ENCODE results near the gene MYO15B. TPM values are rescaled to one million over a fixed set of nuclear protein-coding genes. Genes with fewer than 3 reads are reported as not detected.

MYO15B gene
- total RNA-seq, 1 donor, result 1.4 TPM

DNA sequence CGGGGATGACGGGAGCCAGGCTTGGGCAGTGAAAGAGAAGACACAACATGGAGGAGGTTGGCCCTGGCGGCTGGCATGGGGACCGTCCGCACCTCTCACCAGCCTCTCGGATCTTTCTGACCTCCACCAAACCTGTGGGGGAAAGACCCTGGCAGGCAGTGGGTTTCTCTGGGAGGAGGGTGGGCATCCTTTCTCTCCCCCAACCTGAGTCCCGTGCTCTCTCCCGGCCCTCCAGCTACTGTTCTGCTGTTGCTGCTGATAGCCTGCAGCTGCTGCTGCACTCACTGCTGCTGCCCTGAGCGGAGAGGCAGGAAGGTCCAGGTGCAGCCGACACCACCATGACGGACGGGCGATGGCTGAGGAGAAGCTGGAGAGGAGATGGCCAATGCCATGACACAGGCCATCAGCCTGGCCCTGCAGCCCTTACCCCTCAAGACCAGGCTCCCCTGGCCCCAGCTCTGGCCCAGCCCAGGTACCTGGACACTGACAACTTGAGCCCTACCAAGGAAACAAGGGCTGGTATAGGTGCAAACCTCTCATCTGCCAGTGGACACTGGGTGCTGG lies 53.0 kb downstream of the MYO15B start:
- H3K4me3 ChIP-seq (ENCODE audit: low read depth, low read length), result no peak overlapping the region
- DNase-seq (ENCODE audit: low read depth), result no peak
- TF ChIP-seq, protein P1, sequence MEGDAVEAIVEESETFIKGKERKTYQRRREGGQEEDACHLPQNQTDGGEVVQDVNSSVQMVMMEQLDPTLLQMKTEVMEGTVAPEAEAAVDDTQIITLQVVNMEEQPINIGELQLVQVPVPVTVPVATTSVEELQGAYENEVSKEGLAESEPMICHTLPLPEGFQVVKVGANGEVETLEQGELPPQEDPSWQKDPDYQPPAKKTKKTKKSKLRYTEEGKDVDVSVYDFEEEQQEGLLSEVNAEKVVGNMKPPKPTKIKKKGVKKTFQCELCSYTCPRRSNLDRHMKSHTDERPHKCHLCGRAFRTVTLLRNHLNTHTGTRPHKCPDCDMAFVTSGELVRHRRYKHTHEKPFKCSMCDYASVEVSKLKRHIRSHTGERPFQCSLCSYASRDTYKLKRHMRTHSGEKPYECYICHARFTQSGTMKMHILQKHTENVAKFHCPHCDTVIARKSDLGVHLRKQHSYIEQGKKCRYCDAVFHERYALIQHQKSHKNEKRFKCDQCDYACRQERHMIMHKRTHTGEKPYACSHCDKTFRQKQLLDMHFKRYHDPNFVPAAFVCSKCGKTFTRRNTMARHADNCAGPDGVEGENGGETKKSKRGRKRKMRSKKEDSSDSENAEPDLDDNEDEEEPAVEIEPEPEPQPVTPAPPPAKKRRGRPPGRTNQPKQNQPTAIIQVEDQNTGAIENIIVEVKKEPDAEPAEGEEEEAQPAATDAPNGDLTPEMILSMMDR (IDR thresholded peaks at IDR 0.05; ENCODE audit: insufficient read depth, low read length), result no peak

DNA sequence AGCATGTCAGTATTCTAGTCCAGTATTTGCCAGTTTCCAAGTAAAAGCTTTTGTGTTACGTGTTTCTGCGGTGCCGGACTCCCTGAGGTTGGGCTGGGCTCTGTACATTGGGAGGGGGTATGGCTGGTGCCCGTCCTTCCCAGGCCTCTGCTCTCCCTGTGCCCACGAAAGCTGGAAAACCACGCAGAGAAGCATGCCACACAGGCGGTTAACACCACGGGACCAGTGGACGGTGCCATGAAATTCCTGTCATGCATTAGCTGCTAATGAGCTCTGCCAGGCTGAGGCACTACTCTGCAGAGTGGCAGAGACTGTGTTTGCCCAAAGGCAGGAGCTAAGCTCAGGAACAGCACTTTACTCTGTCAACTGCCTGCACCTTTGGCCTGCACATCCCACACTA lies 53.7 kb downstream of the MYO15B start:
- DNase-seq (ENCODE audit: low read depth), result no peak
- TF ChIP-seq, protein P1 (IDR thresholded peaks at IDR 0.05; ENCODE audit: insufficient read depth, low read length), result no peak
- H3K4me3 ChIP-seq (ENCODE audit: low read depth, low read length), result no peak overlapping the region

DNA sequence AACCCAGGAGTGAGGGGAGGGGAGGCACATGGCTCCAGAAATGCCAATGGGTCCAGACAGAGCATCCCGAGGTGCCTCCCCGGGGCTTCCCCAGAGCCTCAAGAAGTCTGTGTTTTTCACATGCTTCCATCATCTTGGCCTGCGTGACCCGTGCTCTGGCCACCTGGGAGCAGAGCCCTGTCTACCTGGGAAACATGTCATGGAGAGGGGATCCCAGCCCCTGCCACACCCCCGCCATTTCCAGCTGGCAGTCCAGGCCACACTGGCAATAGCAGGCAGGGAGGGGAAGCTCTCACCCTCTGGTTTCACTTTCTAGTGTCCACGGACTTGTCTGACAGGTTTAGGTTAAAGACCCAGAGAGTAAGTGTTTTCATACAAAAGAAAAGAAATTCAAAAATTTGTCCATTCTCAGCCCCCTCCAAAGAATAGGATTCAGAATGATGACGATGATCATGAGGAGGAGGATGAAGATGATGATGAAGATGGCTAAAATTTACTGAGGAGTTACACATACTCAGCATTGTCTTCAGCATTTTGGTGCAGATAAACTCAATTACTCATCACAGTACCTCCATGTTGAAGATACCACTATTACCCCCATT lies 54.7 kb downstream of the MYO15B start:
- no peak overlapping the region for H3K4me3 ChIP-seq (ENCODE audit: low read depth, low read length)
- no peak for DNase-seq (ENCODE audit: low read depth)
- TF ChIP-seq, protein P1 (IDR thresholded peaks at IDR 0.05; ENCODE audit: insufficient read depth, low read length), result no peak

DNA sequence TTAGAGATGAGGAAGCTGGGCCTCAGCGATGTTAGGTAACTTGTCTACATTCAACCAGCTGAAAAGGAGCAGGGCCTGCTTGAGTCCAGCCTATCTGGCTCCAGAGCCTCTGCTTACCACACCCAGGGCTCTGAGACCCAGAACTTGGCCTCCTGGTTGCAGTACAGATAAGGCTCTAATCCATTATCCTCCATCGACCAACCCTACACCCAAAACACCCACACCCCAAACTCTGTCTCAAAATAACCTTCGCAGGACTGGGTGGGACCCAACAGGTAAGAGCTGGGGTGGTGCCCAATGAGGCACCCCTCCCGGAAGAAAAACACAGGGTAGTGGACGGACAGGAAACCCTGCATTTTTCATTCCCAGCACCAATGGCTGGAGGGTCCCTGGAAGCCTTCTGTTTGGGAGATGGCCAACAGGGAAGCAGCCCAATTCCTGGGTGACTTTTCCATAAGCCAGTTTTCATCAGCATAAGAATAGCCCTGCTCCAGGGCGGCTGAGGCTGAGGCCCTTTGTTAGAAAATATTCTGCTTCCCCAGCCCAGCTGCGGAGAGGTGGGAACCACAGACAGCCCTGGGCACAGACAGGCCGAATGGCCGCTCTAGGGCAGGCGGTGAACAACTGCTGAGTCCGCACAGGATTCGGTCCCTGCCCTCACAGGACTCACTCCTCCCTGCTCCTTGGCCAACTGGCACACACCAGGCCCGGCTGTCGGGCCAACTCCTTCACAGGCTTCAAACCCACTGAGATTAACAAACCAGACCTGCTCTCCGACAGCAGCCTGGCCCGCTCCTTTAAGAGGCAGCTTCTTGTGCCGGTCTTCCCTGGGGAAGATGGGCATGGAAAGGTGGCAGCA lies 55.4 kb downstream of the MYO15B start:
- TF ChIP-seq, protein P1 (IDR thresholded peaks at IDR 0.05; ENCODE audit: insufficient read depth, low read length), result no peak
- H3K4me3 ChIP-seq (ENCODE audit: low read depth, low read length), result no peak overlapping the region
- DNase-seq (ENCODE audit: low read depth), result no peak

DNA sequence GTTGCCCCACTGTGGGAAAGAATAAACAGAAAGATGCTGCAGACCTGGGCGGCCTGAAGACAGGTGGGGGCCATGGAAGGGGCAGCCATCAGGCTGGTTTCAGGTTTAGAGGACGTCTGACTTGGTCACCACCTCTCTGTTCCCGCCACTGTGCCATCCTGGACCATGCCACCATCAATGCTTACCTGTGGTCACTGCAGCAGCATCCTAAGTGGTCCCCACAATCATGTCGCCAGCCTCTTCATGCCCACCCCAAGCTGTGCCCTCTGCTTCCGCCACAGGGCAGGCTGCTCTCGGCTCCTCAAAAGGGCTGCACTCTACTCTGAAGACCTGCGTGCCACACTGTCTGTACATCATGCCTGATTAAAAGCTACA lies 56.0 kb downstream of the MYO15B start:
- no peak for DNase-seq (ENCODE audit: low read depth)
- TF ChIP-seq, protein P1 (IDR thresholded peaks at IDR 0.05; ENCODE audit: insufficient read depth, low read length), result no peak
- H3K4me3 ChIP-seq (ENCODE audit: low read depth, low read length), result no peak overlapping the region

DNA sequence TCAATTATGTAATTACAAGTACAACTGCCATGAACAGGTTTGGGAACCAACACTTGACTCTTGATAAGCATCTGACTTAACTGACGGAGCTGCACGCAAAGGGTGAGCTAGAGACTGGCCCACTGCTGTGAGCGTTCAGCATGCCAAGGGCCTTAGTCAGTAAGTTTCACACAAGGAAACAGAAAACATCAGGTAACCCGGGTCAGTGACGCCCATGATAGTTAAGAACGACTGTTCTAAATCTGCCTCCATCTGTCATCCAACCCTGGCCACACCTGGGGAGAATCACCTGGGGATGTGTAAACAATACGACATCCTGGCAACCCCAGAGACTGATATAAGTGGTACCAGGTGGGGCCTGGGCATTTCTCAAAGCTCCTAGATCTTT lies 57.9 kb downstream of the MYO15B start:
- no peak for DNase-seq (ENCODE audit: low read depth)
- no peak overlapping the region for H3K4me3 ChIP-seq (ENCODE audit: low read depth, low read length)
- TF ChIP-seq, protein P1 (IDR thresholded peaks at IDR 0.05; ENCODE audit: insufficient read depth, low read length), result no peak
